Measurements from ENCODE around the gene SLC6A12.

DNA sequence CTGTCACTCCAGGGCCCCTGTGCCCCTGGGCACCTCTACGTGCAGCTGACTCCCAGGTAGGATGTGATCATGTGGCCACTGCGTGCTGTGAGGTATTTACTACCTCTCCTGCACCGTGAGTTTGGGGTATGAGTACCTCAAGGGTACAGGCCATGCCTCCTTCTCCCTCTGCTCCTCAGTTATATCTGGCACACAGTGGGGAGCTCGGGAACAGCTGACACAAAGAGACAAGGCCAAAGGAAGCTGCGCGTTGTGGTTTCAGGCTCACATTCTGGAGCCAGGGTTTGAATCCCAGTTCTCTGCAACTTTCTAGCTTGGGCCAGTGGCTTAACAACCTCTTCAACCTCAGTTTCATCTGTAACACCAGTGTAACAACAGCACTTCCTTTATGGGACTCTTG, 7.8 kb upstream of the SLC6A12 start:
- no peak for TF ChIP-seq POLR2A (IDR thresholded peaks at IDR 0.05; ENCODE audit: low read length)
- TF ChIP-seq GATA1 (IDR thresholded peaks at IDR 0.05; ENCODE audit: low read depth, low read length) = no peak
